GM19351 (cell line): ENCODE results near the gene CHRM1.
"Not testable (repeated sequence)": the region's sequence is repeated elsewhere in the genome, so short reads cannot be mapped to it uniquely, and the experiment has no call there.

Source experiments
- ATAC-seq: cut with Tn5 transposase; IDR thresholded peaks from one replicate; pipeline ENCODE4 v1.9.1; 2021; ENCODE audit warnings: mild to moderate bottlenecking, moderate library complexity; ENCODE audit not compliant: unreplicated experiment

Gene CHRM1

DNA sequence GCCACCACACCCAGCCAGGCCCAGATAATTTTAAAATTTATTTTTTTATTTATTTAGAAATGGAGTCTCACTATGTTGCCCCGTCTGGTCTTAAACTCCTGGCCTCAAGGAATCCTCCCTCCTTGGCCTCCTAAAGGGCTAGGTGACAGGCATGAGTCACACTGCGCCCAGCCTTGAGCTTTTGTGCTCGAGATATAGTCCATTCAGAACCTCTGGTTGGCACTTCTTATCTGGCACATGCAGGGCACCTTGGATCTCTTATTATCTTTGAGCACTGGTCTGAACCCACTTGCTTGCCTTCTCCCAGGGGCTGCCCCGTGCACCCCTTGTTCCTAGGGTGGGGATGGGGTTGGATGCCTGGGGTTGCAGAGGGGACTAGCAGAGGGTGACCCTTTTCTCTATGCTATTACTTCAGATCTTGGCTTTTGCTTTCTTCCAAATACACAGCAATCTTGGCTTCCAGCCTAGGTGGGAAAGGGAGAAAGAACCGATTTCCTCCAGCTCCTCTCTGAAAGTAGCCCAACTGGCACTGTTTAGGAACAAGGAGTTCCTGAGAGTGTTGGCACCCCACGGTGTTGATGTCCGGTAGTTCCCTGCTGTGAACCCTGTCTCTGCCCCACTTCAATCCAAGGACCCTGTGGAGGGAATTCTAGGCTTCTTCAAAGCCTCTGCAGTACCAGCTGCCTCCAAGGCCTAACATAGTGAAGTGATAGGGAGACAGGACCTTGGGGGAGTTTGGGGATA, 41.8 kb downstream of the CHRM1 start:
- no peak for ATAC-seq

- ATAC-seq = no peak
Measured at GRCh38 chr11:62876712-62877111, 44.5 kb downstream of the CHRM1 start.

DNA sequence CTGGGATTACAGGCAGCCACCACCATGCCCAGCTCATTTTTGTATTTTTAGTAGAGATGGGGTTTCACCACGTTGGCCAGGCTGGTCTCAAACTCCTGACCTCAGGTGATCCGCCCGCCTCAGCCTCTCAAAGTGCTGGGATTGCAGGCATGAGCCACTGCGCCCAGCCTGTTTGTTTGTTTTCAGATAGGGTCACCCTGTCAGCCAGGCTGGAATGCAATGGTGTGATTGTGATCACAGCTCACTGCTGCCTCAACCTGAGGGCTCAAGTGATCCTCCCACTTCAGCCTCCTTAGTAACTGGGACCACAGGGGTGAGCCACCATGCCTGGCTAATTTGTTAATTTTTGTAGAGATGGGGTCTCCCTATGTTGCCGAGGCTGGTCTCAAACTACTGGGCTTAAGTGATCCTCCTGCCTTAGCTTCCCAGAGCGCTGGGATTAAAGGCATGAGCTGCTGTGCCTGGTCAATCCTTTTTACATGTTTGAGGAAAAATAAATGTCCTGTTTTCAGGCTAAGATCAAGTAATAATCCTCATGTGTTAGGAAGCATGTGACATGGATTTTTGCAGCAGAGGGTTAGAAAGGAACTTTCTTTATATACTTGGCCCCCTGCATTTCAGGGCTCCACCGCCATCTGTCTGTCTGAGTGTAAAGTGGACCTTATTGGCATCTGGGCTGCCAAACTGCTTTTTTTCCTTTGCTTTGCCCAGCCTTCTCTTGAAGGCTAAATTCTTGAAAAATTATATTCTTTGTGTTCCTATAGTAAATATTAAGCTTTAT, 45.3 kb downstream of the CHRM1 start:
- ATAC-seq = no peak

DNA sequence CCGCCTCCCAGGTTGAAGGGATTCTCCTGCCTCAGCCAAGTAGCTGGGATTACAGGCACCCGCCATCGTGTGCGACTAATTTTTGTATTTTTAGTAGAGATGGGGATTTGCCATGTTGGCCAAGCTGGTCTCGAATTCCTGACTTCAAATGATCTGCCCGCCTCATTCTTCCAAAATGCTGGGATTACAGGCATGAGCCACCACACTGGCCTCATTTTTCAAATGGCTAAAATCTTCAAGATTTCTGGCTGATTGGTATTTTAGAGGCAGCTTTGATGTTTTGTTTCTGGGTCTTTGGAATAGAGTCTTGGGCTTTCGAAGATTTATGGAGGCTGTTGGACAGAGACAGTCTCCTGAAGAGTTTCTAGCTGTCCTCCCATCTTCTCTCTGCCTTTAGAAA, 46.3 kb downstream of the CHRM1 start:
- ATAC-seq = no peak

DNA sequence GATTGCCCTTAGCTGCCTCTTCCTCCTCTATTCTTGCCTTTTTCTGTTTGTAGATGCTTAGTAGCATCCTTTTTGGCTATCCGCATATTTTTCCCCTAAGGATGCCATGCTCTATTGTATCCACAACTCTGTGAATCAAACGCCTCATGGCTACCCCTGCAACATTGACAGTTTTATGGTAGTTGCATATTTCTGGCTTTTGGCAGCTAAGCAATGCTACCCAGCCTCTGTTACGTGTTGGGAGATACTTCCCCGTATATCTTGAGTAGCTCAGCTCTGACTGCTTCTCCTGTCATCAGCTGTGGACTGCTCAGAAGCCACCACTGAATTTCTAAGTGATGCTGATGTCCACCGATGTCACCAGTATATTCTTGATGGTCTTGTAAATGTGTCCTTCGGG, 55.5 kb downstream of the CHRM1 start:
- ATAC-seq = no peak

DNA sequence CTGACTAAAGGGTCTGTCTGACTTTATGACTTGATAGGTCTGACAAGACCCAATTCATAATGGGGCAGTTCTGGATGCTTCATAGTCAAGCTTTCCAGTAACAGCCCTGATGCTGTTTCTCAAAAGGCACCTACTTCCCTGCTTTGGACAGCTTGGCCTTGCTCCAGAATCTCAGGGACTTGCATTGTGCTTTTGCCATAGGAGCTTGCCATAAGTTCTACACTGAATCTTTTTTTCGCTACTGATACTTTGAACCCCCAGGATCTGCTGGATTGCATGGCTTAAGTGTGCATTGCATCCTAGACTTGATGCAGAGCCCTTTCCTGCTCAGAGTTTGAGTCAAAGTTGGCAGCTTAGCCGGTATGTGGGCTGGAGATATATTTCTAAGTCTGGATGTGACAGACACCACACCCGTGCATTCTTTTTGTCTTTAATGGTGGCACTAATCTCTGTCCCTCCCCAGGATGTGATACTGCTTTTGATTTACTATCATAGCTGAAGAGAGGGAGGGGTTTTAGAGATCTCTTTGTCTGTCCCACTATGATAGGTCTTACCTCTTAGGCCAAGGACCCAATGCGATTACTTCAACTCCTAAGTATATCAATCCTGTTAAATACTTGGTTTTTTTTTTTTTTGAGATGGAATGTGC, 57.4 kb downstream of the CHRM1 start:
- ATAC-seq = no peak

GRCh38 chr11:62861564-62862192, 59.5 kb downstream of the CHRM1 start:
- not testable (repeated sequence) for ATAC-seq

GRCh38 chr11:62860835-62861563, 60.2 kb downstream of the CHRM1 start:
- ATAC-seq = no peak

DNA sequence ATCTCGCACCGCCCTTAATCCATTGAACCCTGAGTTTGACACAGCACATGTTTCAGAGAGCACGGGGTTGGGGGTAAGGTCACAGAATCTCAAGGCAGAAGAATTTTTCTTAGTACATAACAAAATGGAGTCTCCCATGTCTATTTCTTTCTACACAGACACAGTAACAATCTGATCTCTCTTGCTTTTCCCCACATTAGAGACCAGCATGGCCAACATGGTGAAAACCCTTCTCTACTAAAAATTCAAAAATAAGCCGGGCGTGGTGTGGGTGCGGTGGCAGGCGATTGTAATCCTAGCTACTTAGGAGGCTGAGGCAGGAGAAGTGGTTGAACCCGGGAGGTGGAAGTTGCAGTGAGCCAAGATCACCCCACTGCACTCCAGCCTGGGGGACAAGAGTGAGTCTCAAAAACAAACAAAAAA, 61.9 kb downstream of the CHRM1 start:
- ATAC-seq = not testable (repeated sequence)
